BLaER1 treated with 17β-estradiol and CSF1 and Interleukin-3, amounts not matched to agents 10 nM and 100 nM (cell line): ENCODE results near the gene PLGRKT.
A peak's percentile ranks its signal among the peaks of the same experiment; 100 is the strongest.
"Not testable (repeated sequence)": the region's sequence is repeated elsewhere in the genome, so short reads cannot be mapped to it uniquely, and the experiment has no call there.

Experiments used
- H3K27ac ChIP-seq, 11 experiments: shearing (Covaris generic); formaldehyde crosslinking; 2 replicates each; pipeline ENCODE4 v1.8.1; 2022
- H3K27me3 ChIP-seq, 11 experiments: shearing (Covaris generic); formaldehyde crosslinking; 2 replicates each; pipeline ENCODE4 v1.8.1; 2022
- H3K36me3 ChIP-seq, 11 experiments: shearing (Covaris generic); formaldehyde crosslinking; 2 replicates each; pipeline ENCODE4 v1.8.1; 2022
- H3K4me1 ChIP-seq, 10 experiments: shearing (Covaris generic); formaldehyde crosslinking; 2 replicates each; pipeline ENCODE4 v1.8.1; 2022
- H3K4me2 ChIP-seq, 11 experiments: shearing (Covaris generic); formaldehyde crosslinking; 2 replicates each; pipeline ENCODE4 v1.8.1; 2022
- H3K4me3 ChIP-seq, 10 experiments: shearing (Covaris generic); formaldehyde crosslinking; 2 replicates each; pipeline ENCODE4 v1.8.1; 2022
- H3K9ac ChIP-seq, 11 experiments: shearing (Covaris generic); formaldehyde crosslinking; 2 replicates each; pipeline ENCODE4 v1.8.1; 2022
- H3K9me3 ChIP-seq, 11 experiments: shearing (Covaris generic); formaldehyde crosslinking; replicated peaks in 1 of 11; 2 replicates each; pipeline ENCODE4 v1.8.1; 2022
- H4K20me1 ChIP-seq, 11 experiments: shearing (Covaris generic); formaldehyde crosslinking; 2 replicates each; pipeline ENCODE4 v1.8.1; 2022
- Cebpa-rat ChIP-seq, 11 experiments: shearing (Covaris generic); IDR thresholded peaks; 2 replicates each; pipeline ENCODE4 v1.8.1; 2022

The PLGRKT gene

DNA sequence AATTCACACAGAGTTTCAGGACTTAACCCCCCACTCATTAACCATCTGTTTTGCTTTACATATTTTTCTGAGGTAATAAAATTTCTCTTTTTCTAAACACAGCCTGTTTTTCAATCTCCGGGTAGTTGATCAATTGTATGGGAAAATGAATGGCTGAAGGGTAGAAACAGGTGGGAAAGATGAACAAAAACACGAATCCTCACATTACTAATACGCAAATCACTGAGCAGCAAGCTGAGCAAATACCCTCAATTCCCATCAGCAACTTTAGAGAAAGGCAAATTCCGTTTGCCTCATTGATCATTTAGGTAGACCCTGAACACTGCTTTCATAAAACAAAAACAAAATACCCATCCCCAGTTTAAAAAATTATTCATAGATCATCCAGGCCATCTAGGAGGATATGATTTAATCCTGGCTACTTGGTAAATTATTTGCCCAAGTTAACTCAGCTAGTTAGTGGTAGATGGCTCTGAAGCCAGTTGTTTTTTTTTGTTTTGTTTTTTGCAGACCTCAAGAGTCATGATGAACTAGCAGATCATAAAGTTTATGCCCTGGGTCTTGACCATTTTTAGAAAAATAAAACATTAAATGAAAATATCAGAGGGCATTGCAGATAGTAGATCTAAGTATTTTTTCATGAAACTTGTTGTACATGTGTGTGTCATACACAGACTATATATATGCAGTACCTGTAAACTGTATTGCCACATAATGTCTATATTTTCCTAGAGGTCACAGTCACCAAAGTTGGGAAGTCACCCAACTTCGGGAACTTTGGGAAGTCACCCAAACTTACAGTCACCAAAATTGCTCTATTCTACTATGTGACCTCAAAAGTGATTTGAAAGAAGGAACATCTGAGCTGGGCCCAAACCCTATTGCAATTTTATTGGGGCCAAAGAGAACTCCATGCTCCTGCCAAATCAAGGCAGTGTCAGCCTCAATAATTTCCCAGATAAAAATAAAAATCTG lies 11.0 kb upstream of the PLGRKT start:
- H3K4me1 ChIP-seq = peaks cover 28 to 81% (median 36%) of the 10 kb centered on the region in 10 experiments
- H3K36me3 ChIP-seq = no peaks in the 10 kb centered on the region
- no peak overlapping the region for H3K9ac ChIP-seq
- peak overlapping the region in 2 of 11 experiments; percentile 79 to 82; a peak in 5 of 22 replicates for H3K27ac ChIP-seq
- H3K4me3 ChIP-seq = no peak overlapping the region
- H4K20me1 ChIP-seq = no peaks in the 10 kb centered on the region
- H3K27me3 ChIP-seq = no peaks in the 10 kb centered on the region
- H3K4me2 ChIP-seq = peak overlapping the region in 8 of 11 experiments; percentile 84 to 95 (median 92); a peak in 12 of 22 replicates
- no peaks in the 10 kb centered on the region for H3K9me3 ChIP-seq
- no peak for TF ChIP-seq Cebpa-rat (IDR thresholded peaks at IDR 0.05)

DNA sequence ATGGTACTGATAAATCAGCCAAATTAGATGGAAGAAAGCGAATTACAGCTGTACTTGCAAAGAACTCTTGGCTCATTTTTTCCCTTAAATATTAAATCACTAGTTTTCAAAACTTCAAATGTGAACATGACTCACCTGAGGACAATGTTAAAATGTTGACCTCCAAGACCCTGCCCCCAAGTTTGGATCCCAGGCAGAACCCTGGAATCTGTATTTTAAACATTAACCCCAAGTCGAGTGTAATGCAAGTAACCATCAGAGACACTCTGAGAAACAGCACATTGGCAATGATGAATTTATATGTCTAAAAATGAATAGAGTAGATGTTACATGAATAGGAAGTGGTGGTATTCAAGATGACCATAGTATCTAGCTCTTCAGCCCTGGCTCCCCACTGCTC lies 10.3 kb upstream of the PLGRKT start:
- no peak for TF ChIP-seq Cebpa-rat (IDR thresholded peaks at IDR 0.05)
- Histone ChIP-seq H3K9me3 (no peaks in the 10 kb centered on the region), H3K9ac (no peak overlapping the region), H3K27ac (no peak overlapping the region), H3K4me2 (peak overlapping the region in 2 of 11 experiments; percentile 10 to 43; a peak in 1 of 22 replicates), H3K4me3 (no peak overlapping the region), H3K4me1 (peaks cover 28 to 81% (median 36%) of the 10 kb centered on the region in 10 experiments), H4K20me1 (no peaks in the 10 kb centered on the region), H3K36me3 (no peaks in the 10 kb centered on the region), H3K27me3 (no peaks in the 10 kb centered on the region)

DNA sequence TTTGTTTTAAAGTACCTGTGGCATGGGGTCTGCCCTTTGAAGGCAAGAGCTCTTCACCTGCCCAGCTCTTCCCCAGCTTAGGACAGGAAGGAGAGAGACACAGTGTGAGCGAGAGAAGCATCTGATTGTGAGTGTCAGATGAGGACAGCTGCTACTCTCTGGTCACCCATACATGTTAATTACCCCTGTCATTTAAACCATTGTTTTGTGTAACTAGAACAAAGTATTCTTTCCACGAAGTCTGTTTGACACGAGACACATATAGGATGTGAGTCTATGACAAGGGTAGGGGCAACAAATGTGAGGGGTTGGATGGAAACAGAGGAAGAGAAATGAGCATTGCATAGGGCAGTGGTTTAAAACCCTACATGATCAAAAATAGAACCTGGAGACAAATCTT lies 9.6 kb upstream of the PLGRKT start:
- no peak for TF ChIP-seq Cebpa-rat (IDR thresholded peaks at IDR 0.05)
- H3K9ac ChIP-seq = no peak overlapping the region
- H3K27ac ChIP-seq = no peak overlapping the region
- H3K36me3 ChIP-seq = no peaks in the 10 kb centered on the region
- no peak overlapping the region for H3K4me3 ChIP-seq
- H3K27me3 ChIP-seq = no peaks in the 10 kb centered on the region
- peaks cover 26 to 82% (median 33%) of the 10 kb centered on the region in 10 experiments for H3K4me1 ChIP-seq
- H4K20me1 ChIP-seq = no peaks in the 10 kb centered on the region
- peak overlapping the region in 2 of 11 experiments; percentile 43 to 73; a peak in 4 of 22 replicates for H3K4me2 ChIP-seq
- no peaks in the 10 kb centered on the region for H3K9me3 ChIP-seq

DNA sequence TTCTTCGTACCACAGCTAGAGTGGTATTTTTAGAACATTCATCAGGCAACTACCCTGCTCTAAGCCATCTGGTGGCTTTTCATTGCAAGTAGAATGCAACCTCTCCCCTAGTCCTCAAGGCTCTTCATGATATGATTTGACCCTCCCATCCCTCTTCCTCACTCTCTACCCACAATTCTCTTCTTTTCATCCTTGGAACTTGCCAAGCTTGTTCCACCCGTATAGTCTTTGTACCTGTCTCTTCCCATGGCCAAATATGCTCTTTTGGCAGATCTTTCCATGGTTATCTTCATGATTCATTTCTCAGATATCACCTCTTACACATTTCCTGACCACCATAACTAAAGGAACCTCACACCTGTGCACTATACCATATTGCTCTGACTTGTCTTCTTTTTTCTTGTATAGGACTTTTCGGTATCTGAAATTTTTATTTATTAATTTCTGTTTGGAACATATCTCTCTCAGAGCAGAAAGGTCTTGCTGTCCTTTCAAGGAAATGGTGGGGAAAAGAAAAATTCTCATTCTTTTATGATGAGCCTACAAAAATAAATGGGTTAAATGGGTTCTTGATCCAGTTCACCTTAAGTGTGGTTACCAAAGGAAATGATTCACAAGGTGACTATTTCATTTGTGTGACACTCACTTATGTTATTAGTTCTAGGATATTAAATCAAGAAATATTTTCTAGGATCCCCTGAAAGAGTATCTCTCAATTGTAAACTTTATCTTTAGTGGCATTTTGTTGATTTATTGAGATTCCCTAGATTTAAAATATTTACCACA lies 8.9 kb upstream of the PLGRKT start:
- no peaks in the 10 kb centered on the region for H3K9me3 ChIP-seq
- H3K4me1 ChIP-seq = peaks cover 19 to 78% (median 26%) of the 10 kb centered on the region in 10 experiments
- no peaks in the 10 kb centered on the region for H4K20me1 ChIP-seq
- H3K27me3 ChIP-seq = no peaks in the 10 kb centered on the region
- no peak for TF ChIP-seq Cebpa-rat (IDR thresholded peaks at IDR 0.05)
- H3K4me2 ChIP-seq = peak overlapping the region in 5 of 11 experiments; percentile 31 to 84 (median 62); a peak in 8 of 22 replicates
- H3K4me3 ChIP-seq = no peak overlapping the region
- H3K9ac ChIP-seq = no peak overlapping the region
- H3K36me3 ChIP-seq = no peaks in the 10 kb centered on the region
- peak overlapping the region in 2 of 11 experiments; percentile 12 to 49; a peak in 3 of 22 replicates for H3K27ac ChIP-seq

GRCh38 chr9:5445886-5446285 lies 8.2 kb upstream of the PLGRKT start:
- Histone ChIP-seq H4K20me1 (no peaks in the 10 kb centered on the region), H3K9ac (no peak overlapping the region), H3K4me2 (peak overlapping the region in 4 of 11 experiments; percentile 34 to 84 (median 68); a peak in 6 of 22 replicates), H3K27ac (peak overlapping the region in 4 of 11 experiments; percentile 4 to 51 (median 36); a peak in 6 of 22 replicates), H3K9me3 (no peaks in the 10 kb centered on the region), H3K4me1 (peaks cover 11 to 74% (median 21%) of the 10 kb centered on the region in 10 experiments), H3K36me3 (no peaks in the 10 kb centered on the region), H3K27me3 (no peaks in the 10 kb centered on the region), H3K4me3 (no peak overlapping the region)
- no peak for TF ChIP-seq Cebpa-rat (IDR thresholded peaks at IDR 0.05)

GRCh38 chr9:5445096-5445495 lies 7.4 kb upstream of the PLGRKT start:
- not testable (repeated sequence) for H4K20me1 ChIP-seq, H3K36me3 ChIP-seq, H3K27ac ChIP-seq, H3K27me3 ChIP-seq, H3K9me3 ChIP-seq, H3K9ac ChIP-seq, H3K4me3 ChIP-seq
- Histone ChIP-seq H3K4me1 (peaks cover 6 to 73% (median 18%) of the 10 kb centered on the region in 10 experiments; a peak in 19 of 20 replicates), H3K4me2 (peak overlapping the region in 2 of 11 experiments; percentile 65 to 73; a peak in 3 of 22 replicates)

- Histone ChIP-seq H3K9me3 (no peaks in the 10 kb centered on the region), H3K36me3 (no peaks in the 10 kb centered on the region), H3K4me3 (no peak overlapping the region), H3K4me2 (peak overlapping the region in 2 of 11 experiments; percentile 54 to 81; a peak in 4 of 22 replicates), H3K27ac (peak overlapping the region in 2 of 11 experiments; percentile 13 to 26; a peak in 2 of 22 replicates), H3K4me1 (peaks cover 3 to 68% (median 11%) of the 10 kb centered on the region in 10 experiments), H3K27me3 (no peaks in the 10 kb centered on the region), H3K9ac (peak overlapping the region in 1 of 11 experiments; percentile 50; a peak in 1 of 22 replicates), H4K20me1 (no peaks in the 10 kb centered on the region)
- TF ChIP-seq Cebpa-rat (IDR thresholded peaks at IDR 0.05) = no peak
Measured at GRCh38 chr9:5443850-5444249, 6.1 kb upstream of the PLGRKT start.

DNA sequence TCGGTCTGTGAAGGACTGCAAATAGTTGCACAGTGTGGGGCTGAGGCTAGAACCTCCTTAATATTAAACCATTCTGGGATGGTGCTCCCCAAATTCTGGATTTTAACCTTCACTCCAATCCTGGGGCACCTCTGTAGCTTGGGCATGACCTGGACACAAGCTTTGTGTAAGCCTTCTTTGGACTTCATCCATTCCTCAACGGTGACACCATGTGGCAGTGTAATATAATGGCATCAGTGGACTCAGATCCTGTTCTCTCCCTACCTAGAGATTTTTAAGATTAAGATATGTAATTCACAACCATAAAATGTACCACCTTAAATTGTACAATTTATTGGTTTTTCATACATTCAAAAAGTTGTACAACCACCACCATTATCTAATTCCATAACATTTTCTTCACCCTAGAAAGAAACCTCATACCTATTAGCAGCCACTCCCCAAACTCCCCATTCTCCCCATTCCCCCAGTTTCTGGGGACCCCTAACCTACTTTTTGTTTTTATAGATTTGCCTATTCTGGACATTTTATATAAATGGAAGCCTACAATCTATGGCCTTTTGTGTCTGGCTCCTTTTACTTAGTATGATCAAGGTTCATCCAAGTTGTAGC lies 4.8 kb upstream of the PLGRKT start:
- no peaks in the 10 kb centered on the region for H3K36me3 ChIP-seq
- no peak overlapping the region for H3K4me3 ChIP-seq
- H3K9ac ChIP-seq = 0 out of 22 replicates have a peak overlapping the region, but pooled peaks of 1 of the 11 experiments have one; percentile 11
- H4K20me1 ChIP-seq = no peaks in the 10 kb centered on the region
- no peaks in the 10 kb centered on the region for H3K9me3 ChIP-seq
- H3K27ac ChIP-seq = no peak overlapping the region
- peaks cover 13 to 63% (median 21%) of the 10 kb centered on the region in 10 experiments for H3K4me1 ChIP-seq
- TF ChIP-seq Cebpa-rat (IDR thresholded peaks at IDR 0.05) = no peak
- H3K4me2 ChIP-seq = no peak overlapping the region
- H3K27me3 ChIP-seq = no peaks in the 10 kb centered on the region
